ENCODE results near the gene PTK6.
"Not testable (repeated sequence)": the region's sequence is repeated elsewhere in the genome, so short reads cannot be mapped to it uniquely, and the experiment has no call there.

Gene PTK6

GRCh38 chr20:63491635-63492230 lies 45.4 kb downstream of the PTK6 start:
- FAIRE-seq = no peak

DNA sequence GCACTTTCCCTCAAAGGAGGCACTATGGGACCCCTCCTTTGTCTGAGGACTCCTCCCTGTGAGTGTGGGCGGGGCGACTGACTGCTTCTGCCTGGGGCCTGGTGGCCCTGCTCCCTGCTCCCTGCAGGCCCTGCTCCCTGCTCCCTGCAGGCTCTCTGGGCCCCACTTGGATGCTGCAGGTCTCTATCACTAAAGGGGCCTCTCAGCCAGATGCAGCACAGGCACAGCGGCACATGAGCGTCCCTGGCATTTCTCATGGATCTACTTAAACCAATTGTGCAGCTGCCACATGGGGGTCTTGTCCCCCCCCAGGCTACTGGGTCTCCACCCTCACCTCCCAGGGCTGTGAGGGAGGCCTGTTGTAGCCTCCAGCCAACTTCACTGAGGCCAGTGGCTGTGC lies 46.1 kb downstream of the PTK6 start:
- FAIRE-seq = no peak

GRCh38 chr20:63490416-63490815 lies 46.8 kb downstream of the PTK6 start:
- FAIRE-seq = no peak

- FAIRE-seq = no peak
Measured at GRCh38 chr20:63488315-63489251, 48.6 kb downstream of the PTK6 start.

DNA sequence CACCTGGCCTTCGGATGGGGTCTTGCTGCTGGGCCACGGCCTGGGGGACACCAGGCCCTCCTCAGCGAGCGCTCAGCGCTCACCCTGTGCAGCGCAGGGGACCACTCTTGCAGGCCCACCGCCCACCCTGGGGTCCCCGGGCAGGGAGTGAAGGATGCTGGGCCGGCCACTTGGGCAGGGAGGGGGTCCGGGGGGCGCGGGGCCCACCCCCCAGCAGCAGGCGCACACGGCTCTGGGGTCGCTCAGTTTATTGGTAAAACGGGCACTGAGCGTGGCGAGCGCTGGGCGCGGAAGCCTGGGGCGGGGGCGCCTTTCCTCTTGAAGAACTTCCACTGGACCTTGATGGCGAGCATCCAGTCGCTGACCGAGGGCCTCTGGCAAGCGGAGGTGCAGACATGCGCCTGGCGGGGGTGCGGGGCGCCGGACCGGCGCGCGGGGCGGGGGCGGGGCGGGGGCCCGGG lies 49.4 kb downstream of the PTK6 start:
- no peak for FAIRE-seq

- FAIRE-seq = no peak
Measured at GRCh38 chr20:63487116-63487764, 49.9 kb downstream of the PTK6 start.

DNA sequence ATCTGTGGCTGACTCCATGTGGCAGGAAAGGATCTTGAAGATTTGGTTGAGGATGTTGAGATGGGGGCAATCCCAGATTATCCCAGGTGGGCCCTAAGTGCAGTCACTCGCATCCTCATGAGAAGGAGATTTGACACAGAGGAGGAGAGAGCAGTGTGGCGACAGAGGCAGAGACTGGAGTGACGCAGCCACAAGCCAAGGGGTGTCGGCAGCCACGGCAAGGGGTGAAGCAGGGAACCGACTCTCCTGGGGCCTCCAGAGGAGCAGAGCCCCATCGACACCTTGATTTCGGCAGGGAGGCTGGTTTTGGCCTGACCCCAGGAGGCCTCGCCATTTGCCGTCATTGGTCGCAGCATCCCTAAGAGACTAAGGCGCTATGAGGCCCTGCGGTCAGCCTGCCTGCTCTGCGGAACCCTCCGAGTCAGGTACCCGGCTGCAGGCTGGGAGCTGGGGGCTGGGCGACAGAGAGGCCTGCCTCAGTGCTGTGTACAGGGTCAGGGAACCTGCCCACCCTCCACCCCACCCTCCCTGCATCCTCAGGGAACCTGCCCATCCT lies 50.8 kb downstream of the PTK6 start:
- FAIRE-seq = no peak

- FAIRE-seq = no peak
Measured at GRCh38 chr20:63484651-63485403, 52.3 kb downstream of the PTK6 start.

GRCh38 chr20:63484236-63484635 lies 52.9 kb downstream of the PTK6 start:
- FAIRE-seq = no peak

DNA sequence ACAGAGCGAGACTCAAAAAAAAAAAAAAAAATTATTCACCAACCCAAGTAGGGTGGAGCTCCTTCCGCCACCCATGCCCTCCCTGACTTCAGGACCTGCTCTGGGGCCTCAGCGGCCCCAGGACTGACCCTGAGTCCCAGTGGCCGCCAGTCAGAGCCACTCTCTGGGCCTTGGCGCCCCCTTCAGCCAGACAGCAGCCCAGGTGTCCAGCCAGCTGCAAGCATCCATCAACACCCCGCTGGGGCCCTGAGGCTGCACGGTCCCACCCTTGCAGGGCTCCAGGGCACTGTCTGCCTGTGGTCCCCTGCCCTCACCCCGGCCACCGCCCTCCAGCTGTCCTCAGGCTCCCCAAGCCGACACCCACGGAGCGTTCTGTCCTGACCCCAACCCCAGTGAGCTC lies 53.3 kb downstream of the PTK6 start:
- FAIRE-seq = no peak

- FAIRE-seq = no peak
Measured at GRCh38 chr20:63482021-63482587, 55.1 kb downstream of the PTK6 start.

- FAIRE-seq = no peak
Measured at GRCh38 chr20:63481503-63481902, 55.7 kb downstream of the PTK6 start.

GRCh38 chr20:63479695-63480419 lies 57.3 kb downstream of the PTK6 start:
- not testable (repeated sequence) for FAIRE-seq

GRCh38 chr20:63478346-63479302 lies 58.6 kb downstream of the PTK6 start:
- FAIRE-seq = no peak
